ENCODE measurements around the gene GRHL1. TPM values are rescaled to one million over a fixed set of nuclear protein-coding genes. Genes with fewer than 3 reads are reported as not detected.
A peak's percentile ranks its signal among the peaks of the same experiment; 100 is the strongest.

Gene GRHL1
- total RNA-seq, 1 experiment from 2014 or later = 0.96 TPM

- CTCF ChIA-PET = interaction anchor here (0.6 to 5.3 kb wide), 6 partner anchors 60 to 500 kb away, joined by 3 to 81 read pairs (median 4); no protein-coding TSS in a partner anchor
- TF ChIP-seq CTCF (IDR thresholded peaks at IDR 0.05; ENCODE audit: unreplicated experiment) = no peak
- BruUV-seq (replicated peaks) = no TSS peak
Observed at GRCh38 chr2:10043906-10044601, 92.6 kb downstream of the GRHL1 start.

GRCh38 chr2:10045561-10046355 is 94.3 kb downstream of the GRHL1 start:
- Mint-ChIP-seq H3K4me1 (ENCODE audit: insufficient read depth, unreplicated experiment) (peaks cover 4% of the 10 kb centered on the region), H3K27ac (ENCODE audit: low read depth, unreplicated experiment) (no peak overlapping the region), H3K27me3 (ENCODE audit: insufficient read depth, unreplicated experiment) (no peaks in the 10 kb centered on the region), H3K9me3 (ENCODE audit: unreplicated experiment) (no peaks in the 10 kb centered on the region), H3K36me3 (ENCODE audit: insufficient read depth, unreplicated experiment) (peaks cover 25% of the 10 kb centered on the region), H3K4me3 (ENCODE audit: unreplicated experiment) (peak overlapping the region; percentile 6)
- ChIA-PET POLR2A (interaction anchor here (2.3 kb wide), 1 partner anchor 202 kb away, joined by 11 read pairs; the partner anchor contains the start of gene TAF1B), CTCF (interaction anchor here (0.7 to 5.3 kb wide), 9 partner anchors 26 to 677 kb away, joined by 3 to 81 read pairs (median 4); no protein-coding TSS in a partner anchor)
- DNase-seq (ENCODE audit: unreplicated experiment) = no peak
- intact Hi-C loops (cut with micrococcal nuclease) = loop anchor here (10.0 kb wide), 1 partner anchor 491 kb away; the partner anchor contains the start of gene ADAM17
- TF ChIP-seq CTCF (IDR thresholded peaks at IDR 0.05; ENCODE audit: unreplicated experiment) = no peak
- no TSS peak for BruUV-seq (replicated peaks)

More at GRCh38 chr2:10043906-10044601, 92.6 kb downstream of the GRHL1 start:
- Mint-ChIP-seq H3K27me3 (ENCODE audit: insufficient read depth, unreplicated experiment) (no peaks in the 10 kb centered on the region), H3K36me3 (ENCODE audit: insufficient read depth, unreplicated experiment) (peaks cover 25% of the 10 kb centered on the region), H3K9me3 (ENCODE audit: unreplicated experiment) (no peaks in the 10 kb centered on the region), H3K4me1 (ENCODE audit: insufficient read depth, unreplicated experiment) (peaks cover 4% of the 10 kb centered on the region), H3K4me3 (ENCODE audit: unreplicated experiment) (peak overlapping the region; percentile 73), H3K27ac (ENCODE audit: low read depth, unreplicated experiment) (peak overlapping the region; percentile 75)
- POLR2A ChIA-PET = interaction anchor here (0.6 to 2.3 kb wide), 6 partner anchors 17 to 243 kb away, joined by 3 to 11 read pairs (median 4); partner anchors contain the start of gene TAF1B
- intact Hi-C loops (cut with micrococcal nuclease) = loop anchor here (1.0 to 10.0 kb wide), 2 partner anchors 68 to 489 kb away; partner anchors contain the start of gene ADAM17
- DNase-seq (ENCODE audit: unreplicated experiment) = peak; percentile 92

- POLR2A ChIA-PET = interaction anchor here (0.6 to 2.1 kb wide), 4 partner anchors 245 to 433 kb away, joined by 3 to 7 read pairs (median 5); no protein-coding TSS in a partner anchor
- CTCF ChIA-PET = interaction anchor here (0.6 to 5.3 kb wide), 13 partner anchors 12 to 388 kb away, joined by 3 to 81 read pairs (median 7); no protein-coding TSS in a partner anchor
- Mint-ChIP-seq H3K9me3 (ENCODE audit: unreplicated experiment) (no peaks in the 10 kb centered on the region), H3K27ac (ENCODE audit: low read depth, unreplicated experiment) (no peak overlapping the region), H3K36me3 (ENCODE audit: insufficient read depth, unreplicated experiment) (peaks cover 27% of the 10 kb centered on the region), H3K27me3 (ENCODE audit: insufficient read depth, unreplicated experiment) (no peaks in the 10 kb centered on the region), H3K4me1 (ENCODE audit: insufficient read depth, unreplicated experiment) (peaks cover 4% of the 10 kb centered on the region), H3K4me3 (ENCODE audit: unreplicated experiment) (no peak overlapping the region)
- intact Hi-C loops (cut with micrococcal nuclease) = loop anchor here (10.0 kb wide), 1 partner anchor 492 kb away; the partner anchor contains the start of gene ADAM17
- no peak for DNase-seq (ENCODE audit: unreplicated experiment)
- TF ChIP-seq CTCF (IDR thresholded peaks at IDR 0.05; ENCODE audit: unreplicated experiment) = no peak
- BruUV-seq (replicated peaks) = no TSS peak
Observed at GRCh38 chr2:10046931-10047330, 95.4 kb downstream of the GRHL1 start.
